Skin epidermis (tissue), 12 donors: ENCODE data around the gene SH3PXD2A.

Source experiments
- H3K27ac ChIP-seq, 21 experiments: fragments of 200-600 bp; sonication (generic) in 11 of 21; one replicate each; pipeline ENCODE4 v1.5.0; 2020; ENCODE audit warnings: mild to moderate bottlenecking in 3 of 21, inconsistent platforms in 2 of 21, moderate library complexity in 2 of 21
- H3K4me3 ChIP-seq, 7 experiments: fragments of 200-600 bp; sonication (generic) in 2 of 7; one replicate each; pipeline ENCODE4 v1.5.0; 2020; ENCODE audit warnings: inconsistent platforms in 2 of 7, mild to moderate bottlenecking in 2 of 7, moderate library complexity in 1 of 7

The SH3PXD2A gene

GRCh38 chr10:103559776-103560175, 295.6 kb downstream of the SH3PXD2A start:
- Histone ChIP-seq H3K27ac (no peak overlapping the region), H3K4me3 (no peak overlapping the region)

DNA sequence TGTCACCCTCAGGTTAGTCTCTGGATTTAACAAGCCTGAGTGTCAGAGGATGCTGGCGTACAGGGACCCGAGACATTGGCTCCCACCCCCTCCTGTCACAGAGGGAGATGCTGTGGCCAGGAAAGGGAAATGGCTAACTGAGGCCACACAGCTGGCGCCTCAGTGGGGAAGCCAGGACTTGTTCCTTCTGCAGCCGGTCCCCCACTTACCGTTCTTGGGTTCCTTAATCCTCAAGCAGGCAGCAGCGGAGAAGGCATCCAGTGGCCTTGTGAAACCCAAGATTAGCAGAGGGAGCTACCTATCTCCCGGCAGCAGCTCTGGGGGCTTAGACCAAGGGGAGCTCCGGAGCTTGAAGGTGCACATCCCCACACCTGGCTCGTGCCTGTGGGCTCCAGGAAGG, 296.5 kb downstream of the SH3PXD2A start:
- no peak overlapping the region for H3K4me3 ChIP-seq
- H3K27ac ChIP-seq = no peak overlapping the region

DNA sequence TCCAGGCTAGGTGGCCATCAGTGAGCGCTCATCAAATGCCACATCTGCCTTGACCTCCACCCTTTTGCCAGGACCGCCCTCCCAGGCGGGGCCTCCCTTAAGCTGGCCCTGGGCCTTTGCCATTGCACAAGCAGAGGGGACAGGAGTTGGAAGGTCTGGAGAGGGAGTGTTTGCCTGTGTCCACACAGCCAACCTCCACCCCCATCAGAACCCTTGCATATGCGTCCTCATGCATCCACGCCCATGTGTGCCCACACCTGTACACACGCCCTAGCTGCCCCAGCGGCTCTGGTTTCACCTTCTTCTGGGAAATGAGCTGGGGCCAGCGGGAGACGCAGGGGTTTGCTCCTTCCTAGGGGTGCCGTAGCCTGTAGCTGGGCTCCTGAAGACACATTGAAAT, 297.9 kb downstream of the SH3PXD2A start:
- no peak overlapping the region for H3K4me3 ChIP-seq
- no peak overlapping the region for H3K27ac ChIP-seq

DNA sequence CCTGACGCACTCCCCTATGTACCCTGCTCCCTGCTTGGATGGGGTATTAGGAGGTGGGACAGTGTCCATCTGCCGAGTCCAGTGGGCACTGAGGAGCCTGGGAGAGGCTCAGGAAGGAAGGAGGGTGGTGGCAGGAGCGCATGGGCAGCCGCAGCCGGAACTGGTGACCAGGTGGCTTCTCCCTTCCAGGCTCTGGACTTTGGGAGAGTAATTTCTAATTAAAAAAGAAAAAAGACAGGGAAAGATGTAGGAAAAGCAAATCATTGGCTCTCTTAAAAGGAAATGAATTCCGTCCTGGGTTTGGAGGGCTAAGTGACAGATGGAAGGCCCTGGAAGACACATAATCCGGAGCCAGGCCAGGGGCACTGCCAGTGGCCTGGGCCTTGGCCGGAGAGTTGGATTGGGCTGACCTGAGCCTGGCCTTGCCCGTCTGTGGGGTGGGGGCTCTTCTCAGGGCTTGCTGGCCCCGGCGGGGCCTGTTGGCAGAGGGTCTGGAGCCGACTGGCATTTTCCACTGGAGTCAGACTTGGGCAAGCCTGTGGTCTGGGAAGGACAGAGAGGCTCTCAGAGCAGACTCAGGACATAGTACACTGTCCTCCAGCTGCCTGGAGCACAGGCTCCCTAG, 298.9 kb downstream of the SH3PXD2A start:
- Histone ChIP-seq H3K4me3 (no peak overlapping the region), H3K27ac (no peak overlapping the region)

- Histone ChIP-seq H3K4me3 (peak overlapping the region in 3 of 7 experiments; percentile 28 to 42 (median 41)), H3K27ac (peak overlapping the region in 1 of 21 experiments; percentile 52)
Observed at GRCh38 chr10:103555712-103556111, 299.7 kb downstream of the SH3PXD2A start.

DNA sequence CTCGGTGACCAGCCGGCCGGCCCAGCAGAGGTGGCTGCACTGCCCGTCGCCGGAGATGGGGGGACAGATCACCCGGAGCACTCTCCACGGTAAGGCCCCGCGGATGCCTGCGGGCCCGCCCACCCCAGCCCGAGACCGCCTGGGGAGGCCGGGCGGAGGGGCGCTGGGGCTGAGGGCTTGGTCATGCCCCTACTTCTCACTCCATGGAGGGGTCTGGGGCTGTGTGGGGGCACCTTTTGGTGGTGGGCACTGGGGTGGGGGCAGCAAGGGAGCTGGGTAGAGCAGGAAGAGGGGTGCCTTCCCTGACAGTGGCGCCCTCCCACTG, 300.1 kb downstream of the SH3PXD2A start:
- peak overlapping the region in 3 of 21 experiments; percentile 21 to 52 (median 39) for H3K27ac ChIP-seq
- peak overlapping the region; percentile 18 to 42 (median 29) for H3K4me3 ChIP-seq

DNA sequence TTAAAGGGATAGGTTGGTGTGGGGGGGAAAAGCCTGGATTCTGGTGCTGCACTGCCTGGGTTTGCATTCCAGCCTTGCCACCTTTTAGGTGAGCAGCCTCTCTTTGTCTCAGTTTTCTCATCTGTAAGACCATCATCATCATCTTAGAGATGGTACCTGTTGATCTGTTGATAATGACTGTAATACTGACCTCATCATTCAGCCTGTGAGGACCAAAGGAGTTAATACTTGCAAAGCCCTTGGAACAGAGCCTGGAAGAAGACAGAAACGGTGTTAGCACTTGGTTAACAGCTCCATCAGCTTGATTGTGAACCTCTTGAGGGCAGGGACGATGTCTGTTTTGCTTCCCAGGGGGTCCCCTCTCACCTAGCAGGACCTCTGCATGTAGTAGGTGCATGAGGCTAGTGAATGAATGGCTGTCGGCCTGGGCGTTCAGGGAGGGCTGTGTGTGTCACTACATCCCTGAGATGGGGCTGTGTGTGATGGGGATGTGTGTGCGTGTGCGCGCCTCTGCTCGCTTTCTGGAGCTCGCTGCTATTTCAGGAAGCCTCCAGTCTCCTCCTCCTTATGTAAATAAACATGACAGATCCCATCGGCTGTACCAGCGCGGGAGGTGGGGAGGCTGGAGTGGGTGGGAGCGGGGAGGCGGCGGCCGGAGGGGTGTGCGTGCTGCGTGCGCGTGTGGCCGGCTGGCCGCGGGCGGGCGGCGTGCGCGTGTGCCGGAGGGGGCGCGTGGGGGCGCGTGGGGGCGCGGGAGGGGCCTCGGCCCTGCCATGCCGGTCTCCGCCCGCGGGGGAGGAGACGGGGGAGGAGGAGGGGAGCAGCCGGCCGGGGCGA, 300.7 kb downstream of the SH3PXD2A start:
- H3K27ac ChIP-seq = peak overlapping the region in 3 of 21 experiments; percentile 21 to 52 (median 39)
- H3K4me3 ChIP-seq = peak overlapping the region; percentile 18 to 42 (median 29)

GRCh38 chr10:103553743-103554487, 301.5 kb downstream of the SH3PXD2A start:
- Histone ChIP-seq H3K4me3 (no peak overlapping the region), H3K27ac (no peak overlapping the region)

GRCh38 chr10:103552856-103553742, 302.3 kb downstream of the SH3PXD2A start:
- no peak overlapping the region for H3K27ac ChIP-seq
- no peak overlapping the region for H3K4me3 ChIP-seq

DNA sequence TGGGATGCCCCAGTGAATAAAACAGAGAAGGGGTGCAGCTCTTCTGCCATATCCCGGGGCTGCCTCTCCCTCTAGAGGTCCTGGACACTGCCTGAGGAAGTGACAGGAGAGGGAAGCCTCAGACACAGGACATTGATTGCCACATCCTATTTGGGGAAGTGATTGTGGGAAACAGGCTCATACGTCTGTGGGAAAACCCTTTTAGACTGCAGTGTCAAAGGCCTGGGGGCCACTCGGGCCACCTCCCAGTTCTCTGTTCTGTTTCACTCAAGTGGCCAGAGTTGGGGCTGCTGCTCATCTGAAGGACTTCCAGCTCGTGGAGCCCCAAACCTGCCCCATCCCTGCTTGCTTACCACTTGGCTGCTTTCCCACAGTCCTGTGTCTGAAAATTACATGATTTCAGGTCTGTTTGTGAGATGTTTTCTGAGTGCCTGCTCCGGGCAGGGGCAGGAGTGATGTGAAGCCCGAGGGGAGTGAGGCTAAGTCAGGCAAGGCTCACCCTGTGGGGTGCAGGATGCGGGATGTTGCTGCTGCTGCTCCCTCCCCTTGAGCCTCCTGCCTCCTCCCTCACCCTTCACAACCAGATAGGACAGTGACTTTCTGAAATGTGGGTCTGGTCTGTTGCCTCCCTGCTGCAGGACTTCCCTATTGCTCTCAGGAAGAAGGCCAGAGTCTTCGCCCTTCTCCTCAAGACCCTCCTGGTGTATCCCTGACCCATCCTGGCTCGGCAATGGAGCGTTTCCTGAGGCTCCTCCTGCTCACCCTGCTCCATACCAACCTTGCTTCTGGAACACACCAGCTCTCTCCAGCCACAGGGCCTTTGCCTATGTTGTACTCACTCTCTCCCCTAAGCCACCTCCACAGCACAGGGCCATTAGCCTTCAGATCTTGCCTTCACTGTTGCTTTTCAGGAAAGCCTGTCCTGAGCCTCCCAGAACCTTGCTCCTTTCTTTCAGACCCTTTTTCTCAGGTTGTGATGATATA, 303.5 kb downstream of the SH3PXD2A start:
- H3K4me3 ChIP-seq = no peak overlapping the region
- H3K27ac ChIP-seq = peak overlapping the region in 1 of 21 experiments; percentile 16

GRCh38 chr10:103550229-103550628, 305.1 kb downstream of the SH3PXD2A start:
- H3K4me3 ChIP-seq = no peak overlapping the region
- no peak overlapping the region for H3K27ac ChIP-seq

- H3K4me3 ChIP-seq = no peak overlapping the region
- no peak overlapping the region for H3K27ac ChIP-seq
Observed at GRCh38 chr10:103549349-103549685, 306.1 kb downstream of the SH3PXD2A start.

DNA sequence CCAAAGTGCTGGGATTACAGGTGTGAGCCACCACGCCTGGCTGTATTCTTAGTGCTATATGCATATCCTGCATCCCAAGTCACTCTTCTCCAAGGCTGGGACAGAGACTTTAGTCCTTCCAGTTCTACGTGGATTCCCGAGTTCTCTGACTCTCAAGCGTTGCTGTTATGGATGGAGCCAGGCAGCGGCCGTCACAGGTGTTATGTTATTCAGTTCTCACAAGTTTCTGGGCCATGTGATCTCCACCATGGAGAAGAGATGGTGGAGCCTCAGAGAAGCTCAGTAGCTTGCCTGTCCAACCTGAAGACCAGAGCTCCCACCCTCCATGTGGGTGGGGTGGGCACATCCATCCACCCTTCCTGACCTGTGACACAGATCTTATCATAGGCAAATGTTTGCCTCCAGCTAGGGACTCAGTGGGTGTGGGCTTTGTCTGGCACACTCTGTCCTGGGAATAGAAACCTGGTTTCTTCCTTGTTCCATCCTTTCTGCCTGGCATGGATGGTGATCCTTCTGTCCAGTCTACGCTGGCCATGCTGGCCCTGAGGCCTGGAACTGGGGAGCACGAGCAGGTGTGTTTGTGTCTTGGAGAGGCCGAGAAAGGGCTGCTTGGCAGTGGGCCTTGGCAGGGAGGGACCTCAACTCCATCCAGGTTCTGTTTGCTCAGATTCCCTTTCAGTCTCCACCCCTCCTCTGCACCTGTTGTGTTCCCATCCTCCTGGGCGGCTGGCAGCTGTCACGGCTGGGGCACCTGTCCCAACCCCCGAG, 306.6 kb downstream of the SH3PXD2A start:
- Histone ChIP-seq H3K4me3 (no peak overlapping the region), H3K27ac (no peak overlapping the region)

DNA sequence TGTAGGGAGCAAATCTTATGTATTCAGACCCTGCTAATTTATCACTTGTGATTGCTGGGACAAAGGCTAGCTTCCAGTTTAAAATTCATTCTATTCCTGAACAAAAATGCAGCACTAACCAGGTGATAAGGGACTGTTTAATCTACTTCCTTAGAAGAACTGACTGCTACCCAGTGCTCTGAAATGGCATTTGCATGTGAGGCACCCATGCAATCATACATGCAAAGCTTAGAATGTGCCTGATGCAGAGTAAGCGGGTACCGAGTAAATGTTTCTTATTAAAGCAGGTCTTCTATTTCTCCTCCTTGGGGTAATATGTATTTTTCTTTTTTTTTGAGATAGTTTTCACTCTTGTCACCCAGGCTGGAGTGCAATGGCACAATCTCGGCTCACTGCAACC, 307.4 kb downstream of the SH3PXD2A start:
- Histone ChIP-seq H3K4me3 (no peak overlapping the region), H3K27ac (no peak overlapping the region)

DNA sequence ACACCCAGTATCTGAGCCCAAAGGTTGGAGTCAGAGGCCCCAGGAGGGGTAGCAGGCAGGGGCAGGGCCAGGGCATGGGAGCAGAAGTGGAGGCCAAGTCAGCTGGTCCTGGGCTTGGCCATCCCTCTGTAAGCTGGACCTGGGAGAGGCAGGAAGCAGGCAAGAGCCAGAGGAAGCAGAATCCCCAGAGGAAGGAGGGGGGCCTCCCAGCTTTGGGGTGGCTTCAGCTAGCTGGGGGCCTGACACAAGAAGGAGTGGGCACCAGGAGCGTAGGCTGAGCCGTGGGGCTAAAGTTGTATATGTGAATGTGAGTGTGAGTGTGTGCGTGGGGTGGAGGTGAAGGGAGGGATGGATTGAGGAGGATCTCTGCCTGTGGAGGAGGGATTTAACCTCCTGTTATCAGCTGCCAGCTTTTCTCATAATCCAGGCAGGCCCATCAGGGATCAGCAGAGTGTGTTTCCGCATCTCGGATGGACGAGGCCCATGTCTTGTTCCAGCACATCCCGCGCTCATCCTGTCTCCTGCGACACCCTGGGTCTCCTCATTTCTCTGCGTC, 307.9 kb downstream of the SH3PXD2A start:
- no peak overlapping the region for H3K4me3 ChIP-seq
- no peak overlapping the region for H3K27ac ChIP-seq

GRCh38 chr10:103546401-103546800, 309.0 kb downstream of the SH3PXD2A start:
- H3K27ac ChIP-seq = no peak overlapping the region
- H3K4me3 ChIP-seq = no peak overlapping the region

- no peak overlapping the region for H3K27ac ChIP-seq
Observed at GRCh38 chr10:103545771-103546281, 309.6 kb downstream of the SH3PXD2A start.

More at GRCh38 chr10:103545771-103546281, 309.6 kb downstream of the SH3PXD2A start:
- no peak overlapping the region for H3K4me3 ChIP-seq
